ENCODE data around the gene APOOL.
"Not testable (repeated sequence)": the region's sequence is repeated elsewhere in the genome, so short reads cannot be mapped to it uniquely, and the experiment has no call there.

Gene APOOL

GRCh38 chrX:85003655-85004244, at the start of gene APOOL:
APOOL (plus strand) TSS chrX:85003877; CDS start chrX:85003913, 36 bp downstream.
- Mint-ChIP-seq H3K9me3 (peaks cover 47% of the 10 kb centered on the region), H3K36me3 (ENCODE audit: low read depth) (peaks cover 13% of the 10 kb centered on the region), H3K27me3 (ENCODE audit: low read depth, poor library complexity) (peaks cover 5% of the 10 kb centered on the region), H3K4me1 (peaks cover 12% of the 10 kb centered on the region), H3K4me3 (peak within 1 kb of the TSS; percentile 92), H3K27ac (no peak within 1 kb of the TSS)
- TF ChIP-seq, protein P1, sequence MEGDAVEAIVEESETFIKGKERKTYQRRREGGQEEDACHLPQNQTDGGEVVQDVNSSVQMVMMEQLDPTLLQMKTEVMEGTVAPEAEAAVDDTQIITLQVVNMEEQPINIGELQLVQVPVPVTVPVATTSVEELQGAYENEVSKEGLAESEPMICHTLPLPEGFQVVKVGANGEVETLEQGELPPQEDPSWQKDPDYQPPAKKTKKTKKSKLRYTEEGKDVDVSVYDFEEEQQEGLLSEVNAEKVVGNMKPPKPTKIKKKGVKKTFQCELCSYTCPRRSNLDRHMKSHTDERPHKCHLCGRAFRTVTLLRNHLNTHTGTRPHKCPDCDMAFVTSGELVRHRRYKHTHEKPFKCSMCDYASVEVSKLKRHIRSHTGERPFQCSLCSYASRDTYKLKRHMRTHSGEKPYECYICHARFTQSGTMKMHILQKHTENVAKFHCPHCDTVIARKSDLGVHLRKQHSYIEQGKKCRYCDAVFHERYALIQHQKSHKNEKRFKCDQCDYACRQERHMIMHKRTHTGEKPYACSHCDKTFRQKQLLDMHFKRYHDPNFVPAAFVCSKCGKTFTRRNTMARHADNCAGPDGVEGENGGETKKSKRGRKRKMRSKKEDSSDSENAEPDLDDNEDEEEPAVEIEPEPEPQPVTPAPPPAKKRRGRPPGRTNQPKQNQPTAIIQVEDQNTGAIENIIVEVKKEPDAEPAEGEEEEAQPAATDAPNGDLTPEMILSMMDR (IDR thresholded peaks at IDR 0.05) = no peak
- peak; percentile 80 for DNase-seq

- no peak overlapping the region for H3K4me3 Mint-ChIP-seq
- TF ChIP-seq, protein P1 (IDR thresholded peaks at IDR 0.05) = no peak
- no peak overlapping the region for H3K27ac Mint-ChIP-seq
- no peak for DNase-seq
- H3K36me3 Mint-ChIP-seq (ENCODE audit: low read depth) = no peaks in the 10 kb centered on the region
- H3K9me3 Mint-ChIP-seq = peaks cover 41% of the 10 kb centered on the region
- H3K4me1 Mint-ChIP-seq = no peaks in the 10 kb centered on the region
- H3K27me3 Mint-ChIP-seq (ENCODE audit: low read depth, poor library complexity) = no peaks in the 10 kb centered on the region
These were observed 47.4 kb upstream of the APOOL start for GRCh38 chrX:84956304-84956703.

DNA sequence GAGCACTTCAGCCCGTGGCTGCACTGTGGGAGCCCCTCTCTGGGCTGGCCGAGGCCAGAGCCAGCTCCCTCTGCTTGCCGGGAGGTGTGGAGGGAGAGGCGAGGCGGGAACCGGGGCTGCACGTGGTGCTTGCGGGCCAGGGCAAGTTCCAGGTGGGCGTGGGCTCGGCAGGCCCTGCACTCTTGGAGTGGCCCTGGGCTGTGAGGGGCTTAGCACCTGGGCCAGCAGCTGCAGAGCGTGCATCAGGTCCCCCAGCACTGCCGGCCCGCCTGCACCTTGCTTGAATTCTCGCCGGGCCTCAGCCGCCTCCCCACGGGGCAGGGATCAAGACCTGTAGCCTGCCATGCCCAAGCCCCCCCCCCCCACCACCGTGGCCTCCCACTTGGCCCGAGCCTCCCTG, 28.9 kb upstream of the APOOL start:
- TF ChIP-seq, protein P1 (IDR thresholded peaks at IDR 0.05) = no peak
- Mint-ChIP-seq H3K36me3 (ENCODE audit: low read depth) (no peaks in the 10 kb centered on the region), H3K4me1 (no peaks in the 10 kb centered on the region), H3K27me3 (ENCODE audit: low read depth, poor library complexity) (no peaks in the 10 kb centered on the region), H3K4me3 (no peak overlapping the region), H3K9me3 (peaks cover 53% of the 10 kb centered on the region), H3K27ac (no peak overlapping the region)
- no peak for DNase-seq

GRCh38 chrX:84991739-84992138, 11.9 kb upstream of the APOOL start:
- H3K36me3 Mint-ChIP-seq (ENCODE audit: low read depth); DNase-seq; H3K4me3 Mint-ChIP-seq; H3K27me3 Mint-ChIP-seq (ENCODE audit: low read depth, poor library complexity); H3K27ac Mint-ChIP-seq; H3K4me1 Mint-ChIP-seq: not testable (repeated sequence)
- H3K9me3 Mint-ChIP-seq = peaks cover 56% of the 10 kb centered on the region

DNA sequence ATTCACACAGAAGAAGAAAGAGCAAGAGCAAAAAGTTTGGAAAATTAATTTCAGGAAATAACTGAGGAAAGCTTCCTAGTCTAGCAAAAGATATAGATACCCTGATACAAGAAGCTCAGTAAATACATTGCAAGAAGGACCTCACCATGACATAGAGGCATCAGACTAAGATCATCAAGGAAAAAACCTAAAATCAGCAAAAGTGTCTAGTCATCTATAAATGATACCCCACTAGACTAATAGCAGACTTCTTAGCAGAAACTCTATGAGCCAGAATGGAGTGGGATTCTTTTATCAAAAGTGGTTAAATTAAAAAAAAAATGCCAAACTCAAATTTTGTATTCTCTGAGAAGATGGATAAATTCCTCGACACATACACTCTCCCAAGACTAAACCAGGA, 10.5 kb upstream of the APOOL start:
- Mint-ChIP-seq H3K27me3 (ENCODE audit: low read depth, poor library complexity) (no peaks in the 10 kb centered on the region), H3K4me3 (no peak overlapping the region), H3K36me3 (ENCODE audit: low read depth) (no peaks in the 10 kb centered on the region), H3K9me3 (peaks cover 66% of the 10 kb centered on the region), H3K27ac (no peak overlapping the region), H3K4me1 (no peaks in the 10 kb centered on the region)
- TF ChIP-seq, protein P1 (IDR thresholded peaks at IDR 0.05) = no peak
- no peak for DNase-seq

- TF ChIP-seq, protein P1 (IDR thresholded peaks at IDR 0.05) = no peak
- peaks cover 48% of the 10 kb centered on the region for H3K9me3 Mint-ChIP-seq
- H3K27me3 Mint-ChIP-seq (ENCODE audit: low read depth, poor library complexity) = peaks cover 5% of the 10 kb centered on the region
- no peak overlapping the region for H3K27ac Mint-ChIP-seq
- no peaks in the 10 kb centered on the region for H3K36me3 Mint-ChIP-seq (ENCODE audit: low read depth)
- H3K4me1 Mint-ChIP-seq = peaks cover 12% of the 10 kb centered on the region
- no peak for DNase-seq
- H3K4me3 Mint-ChIP-seq = no peak overlapping the region
These were observed 2.3 kb upstream of the APOOL start for GRCh38 chrX:85001344-85001743.

Measured in nephron progenitor cell (in vitro differentiated cells).